HG03095 (cell line): Measurements from ENCODE around the gene GPRASP2.

Source experiments
- ATAC-seq: cut with Tn5 transposase; IDR thresholded peaks from one replicate; pipeline ENCODE4 v1.9.1; 2021; ENCODE audit warnings: moderate library complexity; ENCODE audit not compliant: unreplicated experiment

The GPRASP2 gene

DNA sequence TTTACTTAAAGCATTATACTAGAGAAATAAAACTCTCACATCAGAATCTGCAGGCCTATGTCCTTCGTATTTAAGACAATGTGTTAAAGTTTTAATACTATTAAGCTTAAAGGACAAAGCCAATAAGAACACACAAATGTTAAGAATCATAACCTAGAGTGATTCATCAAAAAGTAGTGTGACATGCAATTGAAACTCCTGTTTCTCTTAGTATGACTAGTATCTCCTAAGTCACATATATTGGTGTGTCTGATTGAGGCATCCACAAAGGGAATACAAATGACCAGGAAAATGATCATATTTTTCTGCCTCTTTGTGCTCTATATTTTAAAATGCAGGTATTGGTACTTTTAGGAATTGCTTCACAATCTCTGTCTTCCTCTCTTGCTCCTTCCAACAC lies 32.1 kb downstream of the GPRASP2 start:
- ATAC-seq: no peak

DNA sequence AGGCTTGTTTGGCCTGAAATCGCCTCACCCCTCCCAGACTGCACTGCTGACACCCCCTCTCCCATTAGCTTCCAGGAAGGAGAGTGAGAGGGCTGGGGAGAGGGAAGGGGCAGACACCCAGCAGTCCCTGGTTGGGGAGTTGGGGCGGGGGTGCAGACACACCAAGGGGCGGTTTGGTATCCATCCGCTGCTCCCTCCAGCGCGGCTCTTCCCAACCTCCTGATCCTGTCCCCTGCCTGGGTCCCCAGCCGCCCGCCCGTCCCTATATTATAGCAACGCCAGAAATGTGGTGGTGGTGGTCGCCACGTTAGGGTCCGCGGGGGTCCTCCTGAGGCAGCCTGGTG lies 33.2 kb downstream of the GPRASP2 start:
- ATAC-seq: no peak

DNA sequence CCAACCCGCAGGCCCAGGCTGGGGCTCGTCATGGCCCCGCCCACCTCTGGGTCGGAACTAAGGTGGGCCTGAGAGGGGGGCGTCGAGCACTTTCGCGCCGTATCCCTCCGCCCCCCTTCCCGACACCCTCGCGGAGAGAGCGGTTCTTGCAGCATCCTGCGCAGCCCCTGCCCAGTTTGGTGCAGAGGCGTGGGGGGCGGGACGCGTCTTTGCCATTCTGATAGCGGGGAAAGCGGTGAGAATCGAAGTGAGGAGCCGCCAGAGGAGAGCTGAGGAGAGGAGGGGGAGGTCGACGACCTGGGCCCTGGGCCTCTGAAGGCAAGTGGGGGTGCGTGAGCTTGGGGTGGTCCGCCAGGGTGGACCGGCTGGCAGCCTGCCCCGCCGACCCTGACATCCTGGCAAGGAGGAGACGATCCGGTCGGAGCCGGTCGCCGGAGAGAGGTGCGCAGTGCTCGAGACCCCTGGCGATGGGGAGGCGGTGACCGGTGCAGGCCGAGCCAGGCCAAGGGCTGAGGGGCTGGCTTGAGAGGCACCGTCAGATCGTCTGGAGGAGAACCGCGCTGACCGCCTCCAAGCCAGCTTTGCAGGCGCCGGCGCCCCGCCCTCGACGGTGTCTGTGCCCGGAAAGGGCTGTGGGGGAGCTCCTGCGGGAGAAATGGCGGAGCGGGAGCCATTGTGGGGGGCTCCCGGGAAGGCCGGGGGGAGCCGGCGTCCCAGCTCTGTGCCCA lies 33.8 kb downstream of the GPRASP2 start:
- ATAC-seq: peak; percentile 59

DNA sequence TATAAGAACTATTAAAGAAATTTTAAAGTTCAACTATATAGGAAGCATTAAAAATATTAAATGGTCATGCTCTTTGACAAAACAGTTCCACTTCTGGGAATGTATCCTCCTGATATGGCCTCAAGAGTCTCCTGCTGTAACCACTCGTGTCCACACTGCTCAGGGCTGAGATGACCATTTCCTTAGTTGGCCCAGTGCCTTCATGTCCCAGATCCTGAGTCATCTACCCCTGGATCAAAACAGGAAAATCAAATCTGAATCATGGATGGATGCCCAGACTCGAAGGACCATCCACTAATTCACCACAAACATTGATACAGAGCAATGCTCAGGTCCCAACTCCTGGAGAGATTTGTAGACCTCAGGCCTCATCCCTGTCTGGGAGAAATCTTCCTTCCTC lies 53.0 kb downstream of the GPRASP2 start:
- no peak for ATAC-seq

DNA sequence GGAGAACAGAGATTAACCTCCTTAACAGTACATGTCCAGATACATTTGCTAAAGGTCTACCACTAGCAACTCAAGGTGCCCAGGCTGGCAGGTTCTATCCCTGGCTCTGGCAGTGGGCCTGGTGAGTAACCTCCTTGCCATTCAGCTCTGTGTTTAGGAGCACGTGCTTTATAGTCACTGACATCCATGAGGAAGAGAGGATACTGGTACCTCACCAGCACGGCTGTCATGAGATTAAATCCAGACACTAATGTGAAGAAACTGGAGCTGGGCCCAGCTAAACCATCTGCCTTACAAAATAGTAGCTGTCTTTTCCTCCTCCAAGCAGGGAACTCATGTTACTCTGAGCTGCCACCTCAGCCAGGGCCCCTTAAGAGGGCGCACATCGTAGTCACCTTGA lies 53.6 kb downstream of the GPRASP2 start:
- ATAC-seq: no peak

DNA sequence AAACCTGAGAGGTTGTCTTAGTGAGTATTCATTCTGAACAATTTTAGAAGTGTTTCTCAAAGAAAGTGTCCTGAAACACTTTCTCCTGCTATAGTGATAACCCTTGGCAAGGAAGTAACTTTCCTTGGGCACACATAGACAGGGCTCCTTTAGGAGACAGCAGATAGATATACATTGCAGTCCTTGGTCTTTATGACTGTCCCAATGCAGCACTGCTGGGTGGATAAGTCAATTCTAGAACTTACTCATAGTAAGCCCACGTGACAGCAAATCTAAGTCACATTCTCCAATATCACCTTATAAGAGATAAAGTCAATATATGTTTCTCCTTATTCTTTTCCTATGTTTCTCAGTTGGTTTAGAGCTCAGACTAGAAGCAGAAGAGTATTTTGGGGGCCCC lies 55.0 kb downstream of the GPRASP2 start:
- ATAC-seq: no peak
